ENCODE measurements around the gene COX19. TPM values are rescaled to one million over a fixed set of nuclear protein-coding genes. Genes with fewer than 3 reads are reported as not detected.

Gene COX19
- total and polyA plus RNA-seq, 2 experiments from 2014 or later, result 18.1 to 18.3 TPM

DNA sequence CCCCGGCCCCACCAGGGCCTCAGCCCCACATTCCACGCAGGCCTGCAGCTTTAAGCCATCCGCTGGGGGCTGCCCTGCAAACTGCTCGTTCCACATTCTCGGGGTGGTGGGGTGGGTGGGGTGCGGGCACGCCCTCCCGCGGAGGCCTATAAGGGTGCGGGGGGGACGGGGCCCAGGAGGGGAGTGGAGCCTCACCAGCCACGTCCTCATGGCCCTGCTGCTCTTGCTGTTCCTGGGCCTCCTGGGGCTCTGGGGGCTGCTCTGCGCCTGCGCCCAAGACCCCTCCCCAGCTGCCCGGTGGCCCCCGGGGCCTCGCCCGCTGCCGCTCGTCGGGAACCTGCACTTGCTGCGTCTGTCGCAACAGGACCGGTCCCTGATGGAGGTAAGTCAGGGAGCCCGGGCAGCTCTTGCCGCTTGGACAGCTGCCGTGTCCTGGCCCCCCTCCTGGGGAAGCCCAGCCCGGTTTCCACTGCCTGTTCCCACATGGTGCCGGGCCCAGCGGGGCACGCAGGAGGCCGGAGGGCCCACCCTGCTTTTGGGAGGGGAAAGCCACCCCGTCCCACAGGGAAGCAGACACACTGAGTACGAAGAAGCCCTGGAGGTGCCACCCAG is 7.8 kb upstream of the COX19 start, which contains the start of gene CYP2W1:
CYP2W1 (plus strand) TSS at position 178 of the 612 bp plus-strand sequence; CDS start at position 209, 31 bp downstream.
- Histone ChIP-seq H3K36me3 (no peaks in the 10 kb centered on the region), H3K9me3 (ENCODE audit: low read depth) (no peaks in the 10 kb centered on the region), H3K27ac (no peak within 1 kb of the TSS), H3K4me1 (ENCODE audit: low read depth) (peaks cover 6% of the 10 kb centered on the region), H3K27me3 (no peaks in the 10 kb centered on the region), H3K4me3 (no peak within 1 kb of the TSS)
- TF ChIP-seq, protein P1, sequence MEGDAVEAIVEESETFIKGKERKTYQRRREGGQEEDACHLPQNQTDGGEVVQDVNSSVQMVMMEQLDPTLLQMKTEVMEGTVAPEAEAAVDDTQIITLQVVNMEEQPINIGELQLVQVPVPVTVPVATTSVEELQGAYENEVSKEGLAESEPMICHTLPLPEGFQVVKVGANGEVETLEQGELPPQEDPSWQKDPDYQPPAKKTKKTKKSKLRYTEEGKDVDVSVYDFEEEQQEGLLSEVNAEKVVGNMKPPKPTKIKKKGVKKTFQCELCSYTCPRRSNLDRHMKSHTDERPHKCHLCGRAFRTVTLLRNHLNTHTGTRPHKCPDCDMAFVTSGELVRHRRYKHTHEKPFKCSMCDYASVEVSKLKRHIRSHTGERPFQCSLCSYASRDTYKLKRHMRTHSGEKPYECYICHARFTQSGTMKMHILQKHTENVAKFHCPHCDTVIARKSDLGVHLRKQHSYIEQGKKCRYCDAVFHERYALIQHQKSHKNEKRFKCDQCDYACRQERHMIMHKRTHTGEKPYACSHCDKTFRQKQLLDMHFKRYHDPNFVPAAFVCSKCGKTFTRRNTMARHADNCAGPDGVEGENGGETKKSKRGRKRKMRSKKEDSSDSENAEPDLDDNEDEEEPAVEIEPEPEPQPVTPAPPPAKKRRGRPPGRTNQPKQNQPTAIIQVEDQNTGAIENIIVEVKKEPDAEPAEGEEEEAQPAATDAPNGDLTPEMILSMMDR (IDR thresholded peaks at IDR 0.05; ENCODE audit: low read depth, low read length), result no peak
- no peak for DNase-seq (ENCODE audit: low read depth in 1 of 2, low spot score in 1 of 2)

- no peaks in the 10 kb centered on the region for H3K9me3 ChIP-seq (ENCODE audit: low read depth)
- H3K4me1 ChIP-seq (ENCODE audit: low read depth), result peaks cover 6% of the 10 kb centered on the region
- H3K36me3 ChIP-seq, result no peaks in the 10 kb centered on the region
- DNase-seq (ENCODE audit: low read depth in 1 of 2, low spot score in 1 of 2), result no peak
- H3K4me3 ChIP-seq, result no peak overlapping the region
- H3K27ac ChIP-seq, result no peak overlapping the region
- H3K27me3 ChIP-seq, result no peaks in the 10 kb centered on the region
- TF ChIP-seq, protein P1 (IDR thresholded peaks at IDR 0.05; ENCODE audit: low read depth, low read length), result no peak
Observed at GRCh38 chr7:982511-983003, 7.2 kb upstream of the COX19 start.

DNA sequence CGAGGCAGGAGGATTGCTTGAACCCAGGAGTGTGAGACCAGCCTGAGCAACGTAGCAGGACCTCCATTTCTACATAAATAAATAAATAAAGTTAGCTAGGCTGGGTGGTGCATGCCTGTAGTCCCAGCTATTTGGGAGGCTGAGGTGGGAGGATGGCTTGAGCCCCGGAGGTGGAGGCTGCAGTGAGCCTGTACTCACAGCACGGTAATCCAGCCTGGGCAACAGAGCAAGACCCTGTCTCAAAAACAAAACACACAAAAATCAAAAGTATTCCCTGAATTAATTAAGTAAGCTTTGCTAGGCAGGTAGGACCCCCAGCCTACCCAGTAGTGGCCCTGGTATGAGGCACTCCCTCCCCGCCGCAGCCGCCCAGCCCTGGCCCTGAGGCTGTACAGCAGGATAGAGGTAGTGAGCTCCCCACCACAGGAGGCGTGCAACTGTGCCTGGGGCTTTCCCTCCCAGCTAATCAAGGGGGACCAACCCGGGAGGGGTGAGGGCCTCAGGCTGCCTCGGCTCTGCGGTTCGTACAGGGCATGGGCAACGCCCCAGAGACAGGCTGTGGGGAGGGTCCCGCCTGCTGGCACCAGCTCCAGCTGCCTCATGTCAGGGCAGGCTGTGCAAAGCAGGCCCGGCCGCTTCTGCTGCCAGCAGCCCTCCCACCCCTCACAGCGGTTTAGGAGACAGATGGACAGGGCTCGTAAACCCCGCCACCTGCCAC is 6.6 kb upstream of the COX19 start:
- Histone ChIP-seq H3K36me3 (no peaks in the 10 kb centered on the region), H3K27me3 (no peaks in the 10 kb centered on the region), H3K4me3 (no peak overlapping the region), H3K4me1 (ENCODE audit: low read depth) (peaks cover 6% of the 10 kb centered on the region), H3K27ac (no peak overlapping the region), H3K9me3 (ENCODE audit: low read depth) (no peaks in the 10 kb centered on the region)
- TF ChIP-seq, protein P1 (IDR thresholded peaks at IDR 0.05; ENCODE audit: low read depth, low read length), result no peak
- DNase-seq (ENCODE audit: low read depth in 1 of 2, low spot score in 1 of 2), result no peak

- no peaks in the 10 kb centered on the region for H3K9me3 ChIP-seq (ENCODE audit: low read depth)
- no peak overlapping the region for H3K27ac ChIP-seq
- TF ChIP-seq, protein P1 (IDR thresholded peaks at IDR 0.05; ENCODE audit: low read depth, low read length), result no peak
- no peaks in the 10 kb centered on the region for H3K36me3 ChIP-seq
- H3K4me1 ChIP-seq (ENCODE audit: low read depth), result peaks cover 6% of the 10 kb centered on the region
- no peak overlapping the region for H3K4me3 ChIP-seq
- no peak for DNase-seq (ENCODE audit: low read depth in 1 of 2, low spot score in 1 of 2)
- no peaks in the 10 kb centered on the region for H3K27me3 ChIP-seq
Observed at GRCh38 chr7:979886-980571, 4.7 kb upstream of the COX19 start.

DNA sequence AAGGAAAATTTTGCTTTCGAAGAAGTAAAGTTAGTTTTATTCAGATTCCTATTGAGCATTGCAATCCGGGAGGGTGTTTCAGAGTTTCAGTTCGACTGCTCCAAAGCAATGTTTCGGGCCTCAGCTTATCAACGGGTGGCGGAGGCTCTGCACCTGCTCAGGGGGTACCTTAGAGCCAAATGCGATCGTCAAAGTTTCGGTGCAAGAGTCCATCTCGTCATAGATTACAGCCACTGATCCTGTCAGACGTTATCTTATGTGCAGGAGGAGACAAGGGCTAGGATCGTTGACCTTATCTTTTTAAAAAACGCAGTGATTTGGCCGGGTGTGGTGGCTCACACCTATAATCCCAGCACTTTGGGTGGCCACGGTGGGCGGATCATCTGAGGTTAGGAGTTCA is 3.8 kb upstream of the COX19 start:
- H3K9me3 ChIP-seq (ENCODE audit: low read depth), result no peaks in the 10 kb centered on the region
- TF ChIP-seq, protein P1 (IDR thresholded peaks at IDR 0.05; ENCODE audit: low read depth, low read length), result no peak
- H3K4me1 ChIP-seq (ENCODE audit: low read depth), result peaks cover 10% of the 10 kb centered on the region
- no peak overlapping the region for H3K27ac ChIP-seq
- H3K4me3 ChIP-seq, result no peak overlapping the region
- no peaks in the 10 kb centered on the region for H3K27me3 ChIP-seq
- DNase-seq (ENCODE audit: low read depth in 1 of 2, low spot score in 1 of 2), result no peak
- H3K36me3 ChIP-seq, result no peaks in the 10 kb centered on the region

All from cardiac muscle cell (in vitro differentiated cells and primary cell).